ENCODE results near the gene NDST1. TPM values are rescaled to one million over a fixed set of nuclear protein-coding genes. Genes with fewer than 3 reads are reported as not detected.
"Not testable (repeated sequence)": the region's sequence is repeated elsewhere in the genome, so short reads cannot be mapped to it uniquely, and the experiment has no call there.

The NDST1 gene
- total RNA-seq, 1 donor from 2014 or later, result 101 TPM

DNA sequence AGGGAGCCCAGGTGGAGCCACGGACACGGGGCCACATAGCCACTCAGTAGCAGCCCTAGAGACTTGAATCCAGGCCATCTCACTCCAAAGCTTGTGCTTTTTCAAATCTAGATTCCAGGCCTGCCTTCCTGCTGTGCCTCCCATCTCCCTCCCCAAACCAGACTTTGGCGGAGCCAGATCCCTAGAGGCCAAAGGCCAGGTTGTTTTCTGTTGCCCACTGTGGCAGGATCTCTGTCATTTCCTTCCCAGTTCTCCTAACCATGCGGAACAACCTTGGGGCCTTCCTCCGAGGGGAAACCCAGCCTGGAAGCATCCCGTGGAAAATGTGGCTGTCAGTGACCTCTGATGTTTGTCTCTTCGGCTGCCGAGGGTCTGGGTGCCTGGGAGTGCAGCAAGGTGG is 42.0 kb upstream of the NDST1 start:
- Mint-ChIP-seq H3K9me3 (no peaks in the 10 kb centered on the region), H3K36me3 (no peaks in the 10 kb centered on the region), H3K27ac (no peak overlapping the region), H3K4me3 (no peak overlapping the region), H3K4me1 (ENCODE audit: unreplicated experiment) (peaks cover 3% of the 10 kb centered on the region), H3K27me3 (no peaks in the 10 kb centered on the region)
- no peak for TF ChIP-seq CTCF (conservative IDR thresholded peaks at IDR 0.05)
- no peak for DNase-seq (ENCODE audit: extremely low spot score, unreplicated experiment)

- Mint-ChIP-seq H3K9me3 (no peaks in the 10 kb centered on the region), H3K27me3 (no peaks in the 10 kb centered on the region), H3K27ac (no peak overlapping the region), H3K4me3 (no peak overlapping the region), H3K36me3 (no peaks in the 10 kb centered on the region), H3K4me1 (ENCODE audit: unreplicated experiment) (peaks cover 9% of the 10 kb centered on the region)
- no peak for DNase-seq (ENCODE audit: extremely low spot score, unreplicated experiment)
- no peak for TF ChIP-seq CTCF (conservative IDR thresholded peaks at IDR 0.05)
Observed at GRCh38 chr5:150468206-150468605, 39.7 kb upstream of the NDST1 start.

- H3K27me3 Mint-ChIP-seq, result no peaks in the 10 kb centered on the region
Observed at GRCh38 chr5:150469718-150470469, 38.0 kb upstream of the NDST1 start.

GRCh38 chr5:150473673-150474358 is 34.1 kb upstream of the NDST1 start:
- Mint-ChIP-seq H3K4me3 (no peak overlapping the region), H3K4me1 (ENCODE audit: unreplicated experiment) (peaks cover 15% of the 10 kb centered on the region), H3K27me3 (no peaks in the 10 kb centered on the region), H3K9me3 (no peaks in the 10 kb centered on the region), H3K27ac (peak overlapping the region; percentile 63), H3K36me3 (no peaks in the 10 kb centered on the region)
- TF ChIP-seq CTCF (conservative IDR thresholded peaks at IDR 0.05), result no peak
- DNase-seq (ENCODE audit: extremely low spot score, unreplicated experiment), result no peak

More at GRCh38 chr5:150469718-150470469, 38.0 kb upstream of the NDST1 start:
- Mint-ChIP-seq H3K9me3 (no peaks in the 10 kb centered on the region), H3K27ac (no peak overlapping the region), H3K4me3 (no peak overlapping the region), H3K36me3 (no peaks in the 10 kb centered on the region), H3K4me1 (ENCODE audit: unreplicated experiment) (peaks cover 13% of the 10 kb centered on the region)
- no peak for DNase-seq (ENCODE audit: extremely low spot score, unreplicated experiment)
- no peak for TF ChIP-seq CTCF (conservative IDR thresholded peaks at IDR 0.05)

- not testable (repeated sequence) for H3K4me3 Mint-ChIP-seq; H3K36me3 Mint-ChIP-seq; DNase-seq (ENCODE audit: extremely low spot score, unreplicated experiment); H3K27me3 Mint-ChIP-seq; H3K9me3 Mint-ChIP-seq; H3K27ac Mint-ChIP-seq
- H3K4me1 Mint-ChIP-seq (ENCODE audit: unreplicated experiment), result peaks cover 19% of the 10 kb centered on the region
Observed at GRCh38 chr5:150476568-150476967, 31.4 kb upstream of the NDST1 start.

GRCh38 chr5:150479416-150479815 is 28.5 kb upstream of the NDST1 start:
- Mint-ChIP-seq H3K27me3 (no peaks in the 10 kb centered on the region), H3K27ac (no peak overlapping the region), H3K4me3 (no peak overlapping the region), H3K36me3 (no peaks in the 10 kb centered on the region), H3K4me1 (ENCODE audit: unreplicated experiment) (peaks cover 13% of the 10 kb centered on the region), H3K9me3 (no peaks in the 10 kb centered on the region)
- no peak for TF ChIP-seq CTCF (conservative IDR thresholded peaks at IDR 0.05)
- DNase-seq (ENCODE audit: extremely low spot score, unreplicated experiment), result no peak

Measured in type B pancreatic cell (in vitro differentiated cells).